CD4-positive, alpha-beta T cell treated with Interleukin-4 for 1 hour (primary cell): Measurements from ENCODE around the gene ZNF507.

Experiments used
- DNase-seq, 2 donors: peaks; one replicate each; pipeline ENCODE4 v3.0.0-alpha.2; 2020 to 2022

The ZNF507 gene

GRCh38 chr19:32345261-32346207, at the start of gene ZNF507:
TSS of gene ZNF507 (plus strand) at chr19:32345610. CDS start at chr19:32352831, 7,221 bp downstream.
- peak; percentile 78 to 82 for DNase-seq

- DNase-seq: no peak
These were observed 48.7 kb upstream of the ZNF507 start for GRCh38 chr19:32296694-32297093.

GRCh38 chr19:32302778-32303177, 42.6 kb upstream of the ZNF507 start:
- no peak for DNase-seq

GRCh38 chr19:32303193-32303592, 42.2 kb upstream of the ZNF507 start:
- DNase-seq: no peak

- DNase-seq: no peak
These were observed 37.8 kb upstream of the ZNF507 start for GRCh38 chr19:32307591-32307990.

- DNase-seq: no peak
These were observed 36.9 kb upstream of the ZNF507 start for GRCh38 chr19:32308431-32309077.

- no peak for DNase-seq
These were observed 35.6 kb upstream of the ZNF507 start for GRCh38 chr19:32309711-32310390.

- DNase-seq: no peak
These were observed 34.0 kb upstream of the ZNF507 start for GRCh38 chr19:32311371-32311770.

- no peak for DNase-seq
These were observed 31.7 kb upstream of the ZNF507 start for GRCh38 chr19:32313569-32314265.

GRCh38 chr19:32316034-32316433, 29.4 kb upstream of the ZNF507 start:
- no peak for DNase-seq

GRCh38 chr19:32317086-32317485, 28.3 kb upstream of the ZNF507 start:
- no peak for DNase-seq

- DNase-seq: no peak
These were observed 26.4 kb upstream of the ZNF507 start for GRCh38 chr19:32318884-32319520.

GRCh38 chr19:32322541-32322940, 22.9 kb upstream of the ZNF507 start:
- no peak for DNase-seq

- DNase-seq: no peak
These were observed 20.7 kb upstream of the ZNF507 start for GRCh38 chr19:32324631-32325285.

GRCh38 chr19:32330213-32330857, 15.1 kb upstream of the ZNF507 start:
- no peak for DNase-seq

- DNase-seq: no peak
These were observed 12.2 kb upstream of the ZNF507 start for GRCh38 chr19:32333227-32333626.

GRCh38 chr19:32336259-32337083, 8.9 kb upstream of the ZNF507 start:
- DNase-seq: no peak

- DNase-seq: no peak
These were observed 8.2 kb upstream of the ZNF507 start for GRCh38 chr19:32337084-32337808.

GRCh38 chr19:32339423-32339822, 6.0 kb upstream of the ZNF507 start:
- no peak for DNase-seq
